ENCODE measurements around the gene UBASH3A.

The UBASH3A gene

GRCh38 chr21:42379426-42380215, 24.1 kb upstream of the UBASH3A start:
- Mint-ChIP-seq H3K27me3 (ENCODE audit: low read depth) (no peaks in the 10 kb centered on the region), H3K4me3 (no peak overlapping the region), H3K36me3 (ENCODE audit: low read depth) (peaks cover 21% of the 10 kb centered on the region), H3K9me3 (peaks cover 16% of the 10 kb centered on the region), H3K27ac (no peak overlapping the region), H3K4me1 (ENCODE audit: low read depth) (peaks cover 14% of the 10 kb centered on the region)
- DNase-seq (ENCODE audit: low spot score): no peak

- peaks cover 20% of the 10 kb centered on the region for H3K9me3 Mint-ChIP-seq
- no peak overlapping the region for H3K4me3 Mint-ChIP-seq
- no peak overlapping the region for H3K27ac Mint-ChIP-seq
- H3K4me1 Mint-ChIP-seq (ENCODE audit: low read depth): peaks cover 27% of the 10 kb centered on the region
- DNase-seq (ENCODE audit: low spot score): peak; percentile 20
- H3K36me3 Mint-ChIP-seq (ENCODE audit: low read depth): peaks cover 26% of the 10 kb centered on the region
- H3K27me3 Mint-ChIP-seq (ENCODE audit: low read depth): no peaks in the 10 kb centered on the region
These were observed 22.2 kb upstream of the UBASH3A start for GRCh38 chr21:42381347-42381984.

GRCh38 chr21:42382915-42383314, 20.8 kb upstream of the UBASH3A start:
- DNase-seq (ENCODE audit: low spot score): no peak
- Mint-ChIP-seq H3K27ac (no peak overlapping the region), H3K4me3 (no peak overlapping the region), H3K9me3 (peaks cover 20% of the 10 kb centered on the region), H3K36me3 (ENCODE audit: low read depth) (peaks cover 26% of the 10 kb centered on the region), H3K4me1 (ENCODE audit: low read depth) (peaks cover 38% of the 10 kb centered on the region), H3K27me3 (ENCODE audit: low read depth) (no peaks in the 10 kb centered on the region)

- Mint-ChIP-seq H3K27me3 (ENCODE audit: low read depth) (no peaks in the 10 kb centered on the region), H3K27ac (no peak overlapping the region), H3K4me3 (no peak overlapping the region), H3K4me1 (ENCODE audit: low read depth) (peaks cover 42% of the 10 kb centered on the region), H3K9me3 (peaks cover 20% of the 10 kb centered on the region), H3K36me3 (ENCODE audit: low read depth) (peaks cover 26% of the 10 kb centered on the region)
- DNase-seq (ENCODE audit: low spot score): no peak
These were observed 20.4 kb upstream of the UBASH3A start for GRCh38 chr21:42383331-42383730.

- Mint-ChIP-seq H3K4me3 (no peak overlapping the region), H3K9me3 (peaks cover 20% of the 10 kb centered on the region), H3K27me3 (ENCODE audit: low read depth) (no peaks in the 10 kb centered on the region), H3K27ac (peak overlapping the region; percentile 21), H3K4me1 (ENCODE audit: low read depth) (peaks cover 52% of the 10 kb centered on the region), H3K36me3 (ENCODE audit: low read depth) (peaks cover 26% of the 10 kb centered on the region)
- no peak for DNase-seq (ENCODE audit: low spot score)
These were observed 19.4 kb upstream of the UBASH3A start for GRCh38 chr21:42384156-42384945.

GRCh38 chr21:42384989-42385388, 18.7 kb upstream of the UBASH3A start:
- Mint-ChIP-seq H3K4me3 (peak overlapping the region; percentile 32), H3K36me3 (ENCODE audit: low read depth) (peaks cover 27% of the 10 kb centered on the region), H3K9me3 (peaks cover 20% of the 10 kb centered on the region), H3K4me1 (ENCODE audit: low read depth) (peaks cover 58% of the 10 kb centered on the region), H3K27me3 (ENCODE audit: low read depth) (no peaks in the 10 kb centered on the region), H3K27ac (peak overlapping the region; percentile 77)
- no peak for DNase-seq (ENCODE audit: low spot score)

- Mint-ChIP-seq H3K27me3 (ENCODE audit: low read depth) (no peaks in the 10 kb centered on the region), H3K9me3 (peaks cover 20% of the 10 kb centered on the region), H3K27ac (no peak overlapping the region), H3K4me3 (no peak overlapping the region), H3K4me1 (ENCODE audit: low read depth) (peaks cover 62% of the 10 kb centered on the region), H3K36me3 (ENCODE audit: low read depth) (peaks cover 29% of the 10 kb centered on the region)
- DNase-seq (ENCODE audit: low spot score): no peak
These were observed 18.1 kb upstream of the UBASH3A start for GRCh38 chr21:42385619-42386018.

- DNase-seq (ENCODE audit: low spot score): no peak
- Mint-ChIP-seq H3K9me3 (peaks cover 20% of the 10 kb centered on the region), H3K27ac (no peak overlapping the region), H3K4me3 (no peak overlapping the region), H3K27me3 (ENCODE audit: low read depth) (no peaks in the 10 kb centered on the region), H3K36me3 (ENCODE audit: low read depth) (peaks cover 30% of the 10 kb centered on the region), H3K4me1 (ENCODE audit: low read depth) (peaks cover 67% of the 10 kb centered on the region)
These were observed 17.6 kb upstream of the UBASH3A start for GRCh38 chr21:42386034-42386591.

- H3K4me3 Mint-ChIP-seq: no peak overlapping the region
- peaks cover 21% of the 10 kb centered on the region for H3K36me3 Mint-ChIP-seq (ENCODE audit: low read depth)
- peaks cover 73% of the 10 kb centered on the region for H3K4me1 Mint-ChIP-seq (ENCODE audit: low read depth)
- no peaks in the 10 kb centered on the region for H3K27me3 Mint-ChIP-seq (ENCODE audit: low read depth)
- H3K9me3 Mint-ChIP-seq: peaks cover 11% of the 10 kb centered on the region
- no peak for DNase-seq (ENCODE audit: low spot score)
- H3K27ac Mint-ChIP-seq: no peak overlapping the region
These were observed 16.5 kb upstream of the UBASH3A start for GRCh38 chr21:42387164-42387563.

GRCh38 chr21:42387843-42388340, 15.8 kb upstream of the UBASH3A start:
- Mint-ChIP-seq H3K4me1 (ENCODE audit: low read depth) (peaks cover 78% of the 10 kb centered on the region), H3K27ac (no peak overlapping the region), H3K36me3 (ENCODE audit: low read depth) (peaks cover 14% of the 10 kb centered on the region), H3K27me3 (ENCODE audit: low read depth) (no peaks in the 10 kb centered on the region), H3K9me3 (peaks cover 4% of the 10 kb centered on the region), H3K4me3 (no peak overlapping the region)
- no peak for DNase-seq (ENCODE audit: low spot score)

- H3K4me1 Mint-ChIP-seq (ENCODE audit: low read depth): peaks cover 86% of the 10 kb centered on the region
- peaks cover 12% of the 10 kb centered on the region for H3K36me3 Mint-ChIP-seq (ENCODE audit: low read depth)
- peak overlapping the region; percentile 34 for H3K27ac Mint-ChIP-seq
- H3K4me3 Mint-ChIP-seq: peak overlapping the region; percentile 45
- H3K9me3 Mint-ChIP-seq: peaks cover 4% of the 10 kb centered on the region
- DNase-seq (ENCODE audit: low spot score): no peak
- H3K27me3 Mint-ChIP-seq (ENCODE audit: low read depth): no peaks in the 10 kb centered on the region
These were observed 14.8 kb upstream of the UBASH3A start for GRCh38 chr21:42388740-42389448.

GRCh38 chr21:42389449-42389835, 14.3 kb upstream of the UBASH3A start:
- Mint-ChIP-seq H3K27ac (peak overlapping the region; percentile 61), H3K4me1 (ENCODE audit: low read depth) (peaks cover 81% of the 10 kb centered on the region), H3K27me3 (ENCODE audit: low read depth) (no peaks in the 10 kb centered on the region), H3K36me3 (ENCODE audit: low read depth) (peaks cover 9% of the 10 kb centered on the region), H3K4me3 (peak overlapping the region; percentile 49), H3K9me3 (peaks cover 4% of the 10 kb centered on the region)
- no peak for DNase-seq (ENCODE audit: low spot score)

GRCh38 chr21:42390193-42390592, 13.5 kb upstream of the UBASH3A start:
- H3K27me3 Mint-ChIP-seq (ENCODE audit: low read depth): no peaks in the 10 kb centered on the region
- H3K27ac Mint-ChIP-seq: no peak overlapping the region
- no peak for DNase-seq (ENCODE audit: low spot score)
- peak overlapping the region; percentile 49 for H3K4me3 Mint-ChIP-seq
- peaks cover under 1% of the 10 kb centered on the region for H3K9me3 Mint-ChIP-seq
- peaks cover 78% of the 10 kb centered on the region for H3K4me1 Mint-ChIP-seq (ENCODE audit: low read depth)
- peaks cover 6% of the 10 kb centered on the region for H3K36me3 Mint-ChIP-seq (ENCODE audit: low read depth)

Data from T-helper 2 cell treated with Interferon-gamma antibody and Interleukin-4, amounts not matched to agents 5 μg/mL and 100 μg/mL, for 36 hours (primary cell).